ENCODE data around the gene MRPS18C.
"Not testable (repeated sequence)": the region's sequence is repeated elsewhere in the genome, so short reads cannot be mapped to it uniquely, and the experiment has no call there.

Gene MRPS18C

DNA sequence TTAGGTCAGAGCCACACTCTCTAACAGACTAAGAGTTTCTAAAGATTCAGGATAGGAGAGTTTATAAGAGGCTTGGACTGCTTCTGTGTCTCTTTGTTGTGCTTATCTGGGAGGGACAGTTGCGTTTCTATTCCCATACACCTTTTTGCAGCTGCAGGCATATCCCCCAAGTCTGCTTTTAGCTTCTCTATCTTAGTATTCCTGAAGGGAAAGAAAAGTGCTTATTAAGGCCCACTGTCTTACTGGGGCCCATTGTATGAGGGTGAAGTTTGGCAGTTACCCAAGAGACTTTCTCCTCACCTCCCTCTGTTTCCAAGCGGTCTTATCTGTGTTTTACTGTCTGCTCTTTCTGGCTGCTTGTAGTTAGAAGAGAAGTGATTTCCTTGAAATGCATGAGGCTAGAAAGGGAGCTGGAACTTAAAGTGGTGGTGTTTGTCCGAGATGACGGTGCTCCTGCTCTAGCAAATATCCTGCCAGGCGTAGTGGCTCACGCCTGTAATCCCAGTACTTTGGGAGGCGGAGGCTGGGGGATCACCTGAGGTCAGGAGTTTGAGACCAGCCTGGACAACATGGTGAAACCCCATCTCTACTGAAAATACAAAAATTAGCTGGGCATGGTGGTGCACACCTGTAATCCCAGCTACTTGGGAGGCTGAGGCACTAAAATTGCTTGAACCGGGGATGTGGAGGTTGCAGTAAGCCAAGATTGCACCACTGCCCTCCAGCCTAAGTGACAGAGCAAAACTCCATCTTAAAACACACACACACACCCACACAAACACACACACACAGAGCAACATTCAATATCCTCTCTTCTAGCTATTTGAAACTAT, 40.4 kb downstream of the MRPS18C start:
- not testable (repeated sequence) for DNase-seq (ENCODE audit: low read depth in 2 of 2)

DNA sequence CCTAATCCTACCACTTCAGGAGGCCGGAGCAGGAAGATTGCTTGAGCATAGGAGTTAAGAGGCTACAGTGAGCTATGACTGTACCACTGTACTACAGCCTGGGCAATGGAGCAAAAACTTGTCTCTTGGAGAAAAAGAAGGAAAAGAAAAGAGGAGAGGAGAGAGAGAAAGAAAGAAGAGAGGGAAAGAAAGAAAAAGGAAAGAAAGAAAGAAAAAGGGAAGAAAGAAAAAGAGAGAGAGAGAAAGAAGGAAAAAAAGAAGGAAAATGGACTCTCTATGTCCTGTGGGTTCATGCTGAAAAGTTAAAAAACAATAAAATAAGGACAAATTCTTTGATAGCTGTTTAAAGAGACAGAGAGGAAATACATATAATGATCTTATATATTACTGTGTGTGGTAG, 42.3 kb downstream of the MRPS18C start:
- DNase-seq (ENCODE audit: low read depth in 2 of 2): no peak

DNA sequence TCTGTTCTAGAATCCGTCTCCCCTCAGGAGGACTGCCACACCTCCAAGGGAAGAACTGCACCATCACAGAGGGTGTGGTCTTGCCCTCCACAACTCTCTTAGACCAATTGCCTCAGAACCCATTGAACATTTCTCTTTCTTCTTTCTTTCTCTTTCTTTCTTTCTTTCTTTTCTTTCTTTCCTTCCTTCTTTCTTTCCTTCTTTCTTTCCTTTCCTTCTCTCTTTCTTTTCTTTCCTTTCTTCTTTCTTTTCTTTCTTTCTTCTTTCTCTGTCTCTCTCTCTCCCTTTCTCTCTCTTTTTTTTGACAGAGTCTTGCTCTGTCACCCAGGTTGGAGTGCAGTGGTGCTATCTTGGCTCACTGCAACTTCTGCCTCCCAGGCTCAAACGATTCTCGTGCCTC, 45.8 kb downstream of the MRPS18C start:
- not testable (repeated sequence) for DNase-seq (ENCODE audit: low read depth in 2 of 2)

DNA sequence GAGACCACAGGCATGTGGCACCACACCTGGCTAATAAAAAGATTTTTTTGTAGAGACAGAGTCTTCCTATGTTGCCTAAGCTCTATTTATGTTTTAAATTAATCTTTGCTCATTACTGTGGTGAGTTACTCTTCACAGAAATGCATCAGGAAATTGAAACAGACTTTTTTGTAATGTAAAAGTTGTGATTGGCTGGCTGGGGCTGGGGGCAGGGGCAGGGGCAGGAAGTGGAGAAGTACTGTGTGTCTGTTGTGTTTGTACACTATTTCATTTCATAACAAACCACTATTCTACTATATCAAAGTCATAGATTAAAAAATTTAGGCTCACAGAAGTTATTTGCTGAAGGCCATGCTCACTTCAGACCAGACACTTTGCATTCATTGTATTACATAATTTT, 48.1 kb downstream of the MRPS18C start:
- no peak for DNase-seq (ENCODE audit: low read depth in 2 of 2)

DNA sequence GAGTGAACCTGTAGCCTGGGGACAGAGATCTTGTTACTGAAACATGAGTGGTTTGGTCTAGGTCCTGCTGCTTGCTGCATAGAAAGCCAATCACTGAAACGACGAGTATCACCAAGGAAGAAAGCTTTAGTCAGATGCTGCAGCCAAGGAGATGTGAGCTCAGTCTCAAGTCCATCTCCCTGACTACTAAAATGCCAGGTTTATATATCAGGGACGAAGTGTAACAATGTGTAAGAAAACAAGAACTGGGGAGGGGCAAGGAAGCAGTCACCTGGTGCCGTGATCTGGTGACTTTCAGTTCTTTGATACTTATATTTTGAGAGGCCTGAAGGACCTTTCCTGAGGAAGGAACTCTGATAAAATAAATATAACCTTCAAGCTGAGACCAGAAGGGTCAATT, 48.6 kb downstream of the MRPS18C start:
- no peak for DNase-seq (ENCODE audit: low read depth in 2 of 2)

DNA sequence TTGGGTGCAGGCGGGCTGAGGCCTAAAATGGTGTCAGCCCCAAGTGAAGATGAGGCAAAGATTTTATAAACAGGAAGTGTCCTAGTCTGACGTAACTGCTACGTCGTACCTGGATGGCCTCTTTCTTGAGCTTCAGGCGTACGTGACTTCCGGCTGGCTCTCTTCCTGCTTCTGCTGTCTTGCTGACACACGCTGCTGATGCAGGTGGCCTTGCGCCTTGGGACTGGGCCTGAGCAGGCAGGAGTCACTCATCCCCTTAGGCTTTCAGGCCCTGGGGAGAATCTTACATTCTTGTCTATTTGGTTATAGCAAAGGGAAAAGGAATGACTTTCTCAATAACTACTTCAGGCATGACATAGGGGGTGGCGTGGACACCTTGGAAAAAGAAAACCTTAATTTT, 49.1 kb downstream of the MRPS18C start:
- no peak for DNase-seq (ENCODE audit: low read depth in 2 of 2)

DNA sequence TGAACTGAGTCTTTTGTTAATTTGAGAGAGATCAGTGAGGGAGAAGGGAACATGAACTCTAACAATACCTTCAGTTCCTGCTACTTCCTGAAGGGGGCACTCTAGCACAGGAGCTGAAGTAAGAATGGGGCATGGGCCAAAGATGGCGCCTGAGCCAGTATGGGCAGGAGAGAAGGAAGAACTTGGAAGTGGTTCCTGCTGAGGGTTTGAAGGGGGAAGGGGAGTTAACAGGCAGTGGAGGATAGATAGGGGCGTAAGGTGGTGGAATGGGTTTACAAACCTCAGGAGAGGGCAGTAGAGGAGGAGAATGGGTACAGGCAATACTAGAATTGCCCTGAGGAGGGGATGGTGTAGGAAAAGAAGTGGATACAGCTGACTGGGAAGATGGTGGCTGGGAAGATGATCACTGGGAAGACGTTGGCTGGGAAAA, 53.3 kb downstream of the MRPS18C start:
- DNase-seq (ENCODE audit: low read depth in 2 of 2): peak in 1 of 2 donors; percentile 15

DNA sequence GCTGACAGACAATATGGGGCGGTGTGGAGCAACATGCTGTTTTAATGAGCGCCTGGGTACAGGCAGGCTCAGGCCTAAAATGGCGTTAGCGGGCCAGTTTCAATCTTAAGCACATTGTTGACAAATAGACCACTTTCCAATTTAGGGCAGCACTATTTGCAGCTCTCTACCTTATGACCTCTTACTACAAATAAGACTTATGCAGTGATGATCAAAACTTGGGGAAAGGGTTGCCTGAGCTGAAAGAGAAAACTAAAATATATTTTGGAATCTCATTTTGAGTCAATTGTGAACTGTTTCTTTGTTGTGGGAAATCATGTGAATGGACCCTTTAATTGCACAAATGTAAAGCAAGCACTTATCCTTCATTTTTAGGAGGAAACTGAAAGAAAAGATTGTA, 54.6 kb downstream of the MRPS18C start:
- DNase-seq (ENCODE audit: low read depth in 2 of 2): no peak
